Stimulated activated CD4-positive, alpha-beta T cell treated with anti-CD3 and anti-CD28 coated beads, Interleukin-4, amount 100 ng/mL, for 48 hours (primary cell): ENCODE measurements around the gene PREX1.

Source experiments
- DNase-seq, 2 donors: peaks; one replicate each; pipeline ENCODE4 v3.0.0-alpha.2; 2020; ENCODE audit warnings: low read depth in 2 of 2

Gene PREX1

GRCh38 chr20:48719598-48720255 is 108.1 kb downstream of the PREX1 start:
- DNase-seq = no peak

GRCh38 chr20:48718786-48719578 is 108.8 kb downstream of the PREX1 start:
- no peak for DNase-seq

GRCh38 chr20:48717680-48718223 is 110.0 kb downstream of the PREX1 start:
- no peak for DNase-seq

GRCh38 chr20:48717095-48717672 is 110.6 kb downstream of the PREX1 start:
- DNase-seq = no peak

DNA sequence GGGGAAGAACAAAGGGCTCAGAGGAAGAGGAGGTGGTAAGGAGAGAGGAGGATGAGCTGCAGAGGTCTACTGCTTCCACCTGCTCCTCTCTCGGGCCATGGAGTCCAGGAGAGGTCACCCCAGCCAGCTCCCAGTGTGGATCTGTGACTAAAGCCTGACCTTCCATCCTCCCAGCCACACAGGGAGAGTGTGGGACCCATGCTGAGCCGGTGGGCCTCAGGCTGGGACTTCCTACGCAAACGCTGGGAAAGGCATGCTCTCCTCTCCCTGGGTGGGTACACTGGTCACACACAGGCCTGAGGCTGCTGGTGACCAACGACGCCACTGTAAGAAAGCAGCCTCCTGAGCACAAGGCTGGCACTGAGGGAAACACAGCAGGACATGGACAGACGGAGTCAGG is 111.3 kb downstream of the PREX1 start:
- DNase-seq = no peak

- DNase-seq = peak; percentile 19 to 31
Observed at GRCh38 chr20:48716086-48716485, 111.7 kb downstream of the PREX1 start.

DNA sequence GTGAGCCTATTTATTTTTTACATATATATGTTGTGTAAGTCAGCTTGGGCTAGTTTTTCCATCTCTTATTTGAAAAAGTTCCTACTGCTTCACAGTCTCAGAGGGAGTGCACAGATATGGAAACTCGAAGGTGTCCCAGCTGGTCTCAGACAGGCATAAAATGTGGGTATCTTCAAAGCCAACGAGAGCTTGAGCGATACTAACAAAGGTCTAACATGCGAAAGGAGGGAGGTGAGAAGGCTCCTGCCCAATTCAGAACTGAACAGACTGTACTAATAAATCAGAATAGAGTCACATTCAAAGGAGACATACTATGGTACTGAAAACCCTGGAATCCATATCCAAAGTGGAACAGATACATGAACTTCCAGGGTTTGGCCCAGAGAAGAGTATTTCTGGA is 113.0 kb downstream of the PREX1 start:
- no peak for DNase-seq

DNA sequence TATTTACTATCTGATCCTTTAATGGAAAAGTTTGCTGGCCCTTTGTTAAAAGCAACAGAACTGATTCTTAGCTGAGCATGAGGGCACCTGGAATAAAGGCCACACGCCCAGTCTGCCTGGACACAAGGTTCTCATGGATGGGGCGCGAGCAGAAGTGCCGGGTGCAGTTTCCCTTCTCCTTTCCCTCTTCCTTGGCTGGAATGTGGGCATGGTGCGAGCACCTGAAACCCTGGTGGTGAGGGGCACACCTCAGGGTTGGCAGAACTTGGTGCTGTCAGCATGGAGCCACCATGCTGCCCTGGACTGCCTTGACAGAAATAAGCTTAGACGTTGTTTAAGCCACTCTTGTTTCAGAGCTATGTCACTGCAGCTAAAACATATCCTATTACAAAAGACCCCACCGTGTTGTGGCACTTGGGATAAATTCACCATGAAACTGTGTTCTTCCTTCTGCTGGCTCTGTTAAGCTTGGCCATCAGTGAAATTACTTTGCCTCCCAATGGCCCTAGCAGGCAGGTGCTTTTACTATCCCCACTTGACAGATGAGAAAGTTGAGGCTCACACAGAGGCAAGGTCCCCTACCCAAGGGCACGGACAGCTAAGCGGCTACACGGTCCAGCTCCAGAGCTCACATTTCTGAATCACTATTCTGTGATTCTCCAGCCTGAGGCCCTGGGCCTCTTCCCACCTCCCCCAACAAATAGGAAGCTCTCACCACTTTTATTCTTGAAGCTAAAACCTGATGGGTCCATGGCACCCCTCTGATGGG is 115.9 kb downstream of the PREX1 start:
- DNase-seq = no peak

- DNase-seq = no peak
Observed at GRCh38 chr20:48711044-48711428, 116.8 kb downstream of the PREX1 start.

DNA sequence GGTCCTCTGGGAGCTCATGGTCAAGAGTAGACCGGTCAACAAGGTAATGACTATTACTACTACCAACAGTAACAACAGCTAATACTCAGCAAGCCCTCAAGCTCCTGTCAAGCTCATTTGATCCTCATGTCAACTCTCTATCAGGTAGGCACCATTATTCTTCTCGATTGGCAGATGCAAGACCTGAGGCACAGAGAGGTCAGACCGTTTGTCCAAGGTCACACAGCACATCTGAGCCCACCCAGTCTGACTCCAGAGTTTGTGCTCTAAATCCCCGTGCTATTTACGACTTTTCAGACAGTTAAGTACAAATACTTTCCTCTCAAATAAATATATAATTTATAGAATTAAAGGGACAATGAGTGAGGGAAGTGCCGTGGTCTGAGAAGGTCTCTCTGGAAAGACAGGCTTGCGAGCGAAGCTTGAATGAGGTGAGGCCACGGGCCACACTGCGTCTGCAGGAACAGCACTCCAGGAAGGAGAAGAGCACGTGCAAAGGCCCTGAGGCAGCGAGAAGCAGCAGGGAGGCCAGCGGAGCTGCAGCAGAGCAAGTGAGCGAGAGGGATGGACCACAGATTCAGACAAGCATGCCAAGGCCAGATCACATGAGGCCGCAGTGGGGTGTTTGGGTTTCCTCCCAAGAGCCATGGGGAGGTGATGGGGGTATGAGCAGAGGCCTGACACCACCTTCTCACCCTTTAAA is 117.3 kb downstream of the PREX1 start:
- DNase-seq = no peak

- DNase-seq = no peak
Observed at GRCh38 chr20:48709744-48710143, 118.1 kb downstream of the PREX1 start.

DNA sequence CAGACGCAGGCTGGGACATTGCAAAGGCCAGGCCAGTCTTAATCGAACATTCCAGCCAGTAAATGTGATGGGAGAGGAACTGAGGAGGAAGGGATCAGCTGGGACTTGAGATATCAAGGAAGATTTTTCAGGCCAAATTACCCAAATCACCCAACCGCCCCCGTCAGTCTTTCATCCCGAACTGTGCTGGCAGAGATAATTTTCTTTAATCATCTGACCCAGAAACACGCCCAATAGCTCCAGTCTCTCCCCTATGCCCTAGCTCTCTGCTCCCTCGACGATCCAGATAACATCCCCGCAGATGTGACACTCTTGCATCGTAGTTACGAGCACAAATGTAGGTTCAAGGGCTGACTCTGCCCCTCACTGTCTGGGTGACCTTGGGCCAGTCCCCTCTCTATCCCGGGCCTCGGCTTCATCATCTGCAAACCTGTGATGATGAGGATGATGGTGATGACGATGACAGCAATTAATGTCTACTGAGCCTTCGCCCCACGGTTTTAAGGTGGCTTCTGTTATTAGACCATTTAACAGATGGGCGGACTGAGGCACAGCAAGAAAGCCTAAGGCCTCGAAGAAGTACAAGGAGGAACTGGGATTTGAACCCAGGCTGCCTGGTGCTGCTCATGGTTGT is 118.6 kb downstream of the PREX1 start:
- no peak for DNase-seq

DNA sequence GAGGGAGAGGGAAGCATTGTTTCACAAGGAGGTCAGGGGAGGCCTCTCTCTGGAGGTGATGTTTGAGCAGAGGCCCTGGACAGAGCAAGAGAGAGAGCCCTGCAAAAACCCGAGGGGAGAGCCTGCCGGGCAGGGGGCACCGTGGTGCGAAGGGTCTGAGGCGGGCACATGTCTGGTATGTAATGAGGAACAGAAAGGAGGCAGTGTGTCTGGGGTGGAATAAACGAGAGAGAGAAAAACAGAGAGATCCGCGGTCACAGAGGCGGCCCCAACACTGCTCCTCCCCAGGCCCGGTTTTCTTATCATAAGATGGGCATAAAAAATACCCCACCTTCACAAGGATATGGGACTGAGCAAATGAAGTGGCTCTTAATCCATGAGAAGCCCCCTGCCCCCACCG is 119.2 kb downstream of the PREX1 start:
- no peak for DNase-seq

DNA sequence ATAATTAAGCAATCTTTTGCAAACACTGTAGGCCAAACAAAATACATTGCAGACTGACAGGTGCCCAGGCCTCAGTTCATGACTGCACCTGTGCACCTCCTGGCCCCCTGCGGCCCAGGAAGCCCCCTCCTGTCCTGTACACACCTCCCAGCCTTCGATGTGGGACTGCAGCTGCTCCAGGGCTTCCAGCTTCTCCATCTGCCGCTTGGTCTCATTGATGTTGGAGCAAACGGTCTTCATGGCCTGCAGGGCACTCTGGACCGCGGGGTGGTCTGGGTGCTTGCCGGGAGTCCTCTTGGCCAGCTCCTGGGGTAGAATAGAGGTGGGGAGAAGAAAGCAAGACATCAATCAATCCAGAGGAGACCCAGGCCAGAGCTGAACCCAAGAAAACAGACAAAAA is 119.7 kb downstream of the PREX1 start:
- no peak for DNase-seq

DNA sequence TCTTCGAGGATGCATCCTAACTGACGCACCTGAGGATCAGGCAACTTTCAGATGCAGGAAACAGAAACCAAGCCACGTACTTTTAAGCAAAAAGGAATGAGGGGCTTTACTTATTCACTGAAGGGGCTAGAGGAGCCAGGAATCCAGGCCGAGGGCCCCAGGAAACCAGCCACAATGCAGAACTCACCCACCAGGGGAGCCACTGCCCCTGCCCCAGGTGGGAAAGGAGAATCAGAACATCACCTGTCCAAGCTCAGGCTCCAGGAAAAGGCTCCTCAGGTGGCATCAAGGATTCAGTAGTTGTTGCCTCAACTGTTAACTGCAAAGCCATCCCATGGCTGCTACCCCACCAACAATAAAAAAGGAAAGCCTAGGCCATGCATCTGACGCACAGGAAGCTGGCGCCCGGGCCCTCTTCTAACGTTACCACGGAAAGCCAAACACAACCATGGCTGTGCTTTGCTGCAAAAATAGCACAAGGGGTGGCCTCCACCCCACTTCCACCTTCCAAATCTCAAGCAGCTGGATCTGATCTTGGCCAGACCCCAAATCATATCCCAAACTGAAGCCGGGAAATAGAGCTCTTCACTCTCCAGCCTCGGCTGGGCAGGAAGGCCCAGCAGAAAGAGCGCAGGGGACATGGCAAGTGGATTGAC is 121.0 kb downstream of the PREX1 start:
- no peak for DNase-seq

DNA sequence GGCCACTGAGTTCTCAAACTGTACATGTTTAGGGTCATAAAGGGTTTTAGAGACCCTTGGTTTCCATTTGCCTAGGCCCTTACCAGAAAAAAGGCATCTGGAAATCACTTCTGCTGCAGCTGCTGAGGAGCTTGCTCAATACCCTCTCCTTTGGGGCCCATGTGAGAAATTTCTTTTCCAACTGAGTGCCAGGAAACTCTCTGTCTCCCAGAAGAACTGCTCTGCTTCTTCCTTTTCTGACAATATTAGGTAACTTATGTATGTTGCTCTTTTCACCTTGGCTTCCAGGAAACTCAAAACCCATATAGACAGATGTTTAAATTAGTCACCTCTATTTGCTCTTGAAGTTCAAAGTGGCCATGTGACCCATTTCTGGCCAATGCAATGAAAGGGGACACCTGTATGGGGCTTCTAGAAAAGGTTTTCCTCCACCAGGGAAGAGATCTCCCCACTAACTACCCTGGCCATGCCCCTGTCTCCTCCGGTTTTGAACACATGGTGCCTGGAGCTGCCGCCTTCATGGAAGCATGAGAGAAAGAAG is 121.6 kb downstream of the PREX1 start:
- no peak for DNase-seq

GRCh38 chr20:48705240-48706115 is 122.3 kb downstream of the PREX1 start:
- DNase-seq = no peak

DNA sequence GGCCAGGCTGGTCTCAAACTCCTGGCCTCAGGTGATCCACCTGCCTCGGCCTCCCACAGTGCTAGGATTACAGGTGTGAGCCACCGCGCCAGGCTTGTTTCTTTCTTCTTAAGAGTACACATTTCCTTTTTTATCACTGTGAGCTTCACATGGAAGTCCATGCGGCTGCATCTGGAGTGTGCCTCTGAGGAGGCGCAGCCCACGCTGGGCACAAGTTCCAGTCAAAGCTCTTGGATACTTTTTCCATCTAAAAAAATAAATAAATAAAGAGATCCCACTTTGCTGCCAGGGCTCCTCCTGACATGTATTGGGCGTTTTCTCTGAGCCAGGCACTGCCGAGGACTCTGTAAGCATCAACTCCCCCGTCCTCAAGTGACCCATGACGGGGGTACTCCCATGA is 123.0 kb downstream of the PREX1 start:
- DNase-seq = no peak
